Activated CD4-positive, alpha-beta T cell treated with anti-CD3 and anti-CD28 coated beads for 1 hour (primary cell): ENCODE measurements around the gene GPA33.

Experiments
- DNase-seq: peaks from one replicate; pipeline ENCODE4 v3.0.0-alpha.2; 2020

GPA33 gene

DNA sequence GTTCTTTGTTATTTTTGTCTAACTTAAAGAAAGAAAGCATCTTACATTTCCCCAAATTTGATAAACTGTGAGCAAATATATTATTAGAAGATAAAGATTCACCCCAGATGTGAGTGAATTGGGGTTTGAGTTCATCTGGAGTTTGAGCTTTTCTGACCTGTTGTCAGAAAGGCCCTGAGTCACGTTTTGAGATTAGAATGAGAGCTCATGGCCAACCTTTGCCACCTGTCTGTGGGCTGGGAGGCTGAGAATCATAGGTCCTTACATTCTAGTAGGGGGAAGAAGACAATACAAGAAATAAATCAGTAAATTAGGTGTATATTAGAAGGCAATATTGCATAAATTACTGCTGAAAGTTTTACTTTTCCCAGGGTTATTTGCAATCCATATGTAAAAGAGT is 26.0 kb upstream of the GPA33 start:
- no peak for DNase-seq

GRCh38 chr1:167115655-167116054 is 25.5 kb upstream of the GPA33 start:
- no peak for DNase-seq

DNA sequence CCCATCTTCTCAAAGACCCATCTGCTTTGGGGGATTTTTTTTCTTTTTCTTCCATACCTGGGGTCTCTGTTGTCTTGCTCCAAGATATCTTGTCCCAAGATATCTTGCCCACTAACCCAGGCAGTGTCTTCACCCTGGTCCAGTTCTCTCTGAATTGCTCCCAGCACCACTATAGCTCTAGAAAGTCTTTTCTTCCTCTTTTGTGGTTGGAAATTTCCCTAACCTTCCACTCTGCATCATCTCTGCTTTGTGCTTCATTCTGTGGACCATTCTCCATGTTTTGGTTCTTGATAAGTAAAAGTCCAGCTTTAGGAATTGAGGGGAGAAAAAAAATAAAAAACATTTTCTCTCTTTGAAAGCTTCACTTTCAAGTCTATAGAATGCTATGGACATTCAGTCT is 24.5 kb upstream of the GPA33 start:
- DNase-seq, result no peak

DNA sequence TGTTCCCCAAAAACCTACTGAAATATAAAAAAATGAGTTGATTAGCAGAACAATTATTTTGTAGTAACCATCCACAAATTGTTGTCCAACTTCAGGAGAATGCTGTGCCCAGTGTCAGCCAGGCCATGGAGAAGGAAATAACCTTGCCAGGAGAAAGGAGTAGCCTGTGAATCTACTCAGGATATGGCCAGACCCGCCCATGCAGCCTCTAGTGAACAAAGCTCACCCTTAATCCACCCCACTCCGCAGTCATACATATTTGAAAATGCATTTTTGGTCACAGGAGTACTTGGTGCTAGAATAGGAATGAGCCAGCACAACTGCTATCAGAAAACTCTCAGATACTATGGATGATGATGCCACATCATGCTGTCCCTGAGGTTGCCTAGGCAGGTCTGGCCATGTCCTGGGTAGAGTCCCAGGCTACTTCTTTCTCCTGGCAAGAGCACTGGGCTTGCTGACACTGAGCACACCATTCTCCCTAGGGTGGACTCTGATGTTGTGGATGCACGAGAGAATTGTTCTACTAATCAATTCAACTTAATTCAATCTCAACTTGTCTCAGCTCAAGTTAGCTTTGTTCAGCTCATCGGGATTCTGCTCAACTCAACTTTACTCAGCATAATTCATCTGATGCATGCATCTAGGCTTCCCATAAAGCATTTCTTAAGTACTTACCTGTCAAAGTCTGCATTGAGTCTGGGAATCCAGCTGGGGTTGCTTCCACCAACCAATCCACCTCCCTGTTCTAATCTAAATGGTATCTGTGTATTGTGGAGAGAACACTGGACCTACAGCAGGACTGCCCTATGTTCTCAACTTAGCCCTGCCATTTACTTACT is 21.9 kb upstream of the GPA33 start:
- DNase-seq, result no peak

DNA sequence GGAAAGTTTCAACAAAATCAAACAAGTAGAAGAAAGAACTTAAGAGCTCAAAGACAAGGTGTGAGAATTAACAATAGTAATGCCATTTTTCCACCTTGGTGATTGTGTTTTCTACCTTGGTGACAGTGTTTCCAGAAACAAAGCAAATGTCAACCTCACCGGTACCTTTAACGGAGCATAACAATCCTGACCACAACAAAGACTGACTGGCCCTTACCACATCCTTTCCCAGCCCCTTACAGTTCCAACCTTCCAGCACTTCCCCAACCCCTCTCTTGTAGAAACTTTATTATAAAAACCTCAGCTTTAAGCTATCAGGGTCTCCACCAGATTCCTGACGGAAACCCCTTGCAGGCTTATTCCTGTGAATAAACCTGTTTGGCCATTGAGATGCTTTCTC is 20.4 kb upstream of the GPA33 start:
- DNase-seq, result no peak

DNA sequence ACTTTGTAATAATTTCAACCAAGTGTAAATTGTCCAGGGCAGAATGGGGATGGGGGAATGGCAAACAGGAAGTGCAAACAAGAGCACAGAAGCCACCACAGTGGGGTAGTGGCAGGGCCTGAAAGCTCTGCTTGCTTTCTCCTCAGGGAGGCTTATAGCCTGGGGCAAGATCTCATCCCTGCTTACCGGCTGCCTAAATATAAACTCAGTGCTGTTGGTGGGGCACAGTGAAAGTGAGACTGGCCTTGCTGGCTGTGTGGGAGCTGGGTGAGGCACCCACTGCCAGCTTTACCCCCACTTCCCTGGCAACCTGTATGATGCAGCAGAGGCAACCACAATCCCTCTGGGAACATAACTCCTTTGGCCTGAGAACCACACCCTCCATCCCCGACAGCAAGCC is 18.9 kb upstream of the GPA33 start:
- no peak for DNase-seq

- no peak for DNase-seq
Observed at GRCh38 chr1:167107456-167107855, 17.3 kb upstream of the GPA33 start.

- no peak for DNase-seq
Observed at GRCh38 chr1:167106119-167106461, 15.9 kb upstream of the GPA33 start.

DNA sequence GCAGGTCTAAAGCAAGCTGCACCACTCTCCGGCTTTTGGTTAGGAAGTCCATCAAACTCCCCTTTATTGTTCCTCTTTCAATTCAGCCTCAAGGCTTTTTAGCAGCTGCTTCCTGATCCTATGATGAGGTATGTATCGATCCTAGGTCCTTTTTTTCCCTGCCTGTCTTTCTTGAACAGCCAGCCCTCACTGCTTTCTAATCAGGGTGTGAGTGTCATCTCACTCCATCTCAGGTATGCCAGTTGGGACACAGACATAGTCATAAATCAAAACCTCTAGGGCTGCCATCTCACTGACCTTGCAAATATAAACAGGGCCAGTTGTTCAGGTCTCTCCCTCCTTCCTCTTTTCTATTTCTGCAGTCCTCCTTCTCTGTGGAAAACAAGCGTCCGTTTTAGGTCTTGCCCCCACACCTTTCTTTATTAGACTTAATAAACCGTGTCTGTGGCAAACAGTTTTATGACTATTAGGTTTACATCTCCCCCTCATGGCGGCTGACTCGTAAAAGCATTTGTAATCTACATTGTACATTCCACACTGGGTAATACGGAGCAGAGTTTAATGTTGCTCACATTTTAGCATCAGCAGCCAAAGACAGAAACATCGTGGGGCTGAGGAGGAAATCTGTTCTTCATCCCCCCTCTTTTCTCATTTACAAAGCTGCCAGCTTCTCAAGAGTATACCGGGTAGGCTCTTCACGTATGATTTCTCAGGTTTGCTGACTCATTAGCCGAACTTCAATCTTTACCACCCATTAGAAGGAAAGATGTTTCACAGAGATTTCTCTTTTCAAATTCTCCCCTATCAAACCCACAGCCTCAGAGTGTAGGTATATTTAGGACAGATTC is 15.3 kb upstream of the GPA33 start:
- no peak for DNase-seq

- DNase-seq, result no peak
Observed at GRCh38 chr1:167104256-167104633, 14.1 kb upstream of the GPA33 start.

DNA sequence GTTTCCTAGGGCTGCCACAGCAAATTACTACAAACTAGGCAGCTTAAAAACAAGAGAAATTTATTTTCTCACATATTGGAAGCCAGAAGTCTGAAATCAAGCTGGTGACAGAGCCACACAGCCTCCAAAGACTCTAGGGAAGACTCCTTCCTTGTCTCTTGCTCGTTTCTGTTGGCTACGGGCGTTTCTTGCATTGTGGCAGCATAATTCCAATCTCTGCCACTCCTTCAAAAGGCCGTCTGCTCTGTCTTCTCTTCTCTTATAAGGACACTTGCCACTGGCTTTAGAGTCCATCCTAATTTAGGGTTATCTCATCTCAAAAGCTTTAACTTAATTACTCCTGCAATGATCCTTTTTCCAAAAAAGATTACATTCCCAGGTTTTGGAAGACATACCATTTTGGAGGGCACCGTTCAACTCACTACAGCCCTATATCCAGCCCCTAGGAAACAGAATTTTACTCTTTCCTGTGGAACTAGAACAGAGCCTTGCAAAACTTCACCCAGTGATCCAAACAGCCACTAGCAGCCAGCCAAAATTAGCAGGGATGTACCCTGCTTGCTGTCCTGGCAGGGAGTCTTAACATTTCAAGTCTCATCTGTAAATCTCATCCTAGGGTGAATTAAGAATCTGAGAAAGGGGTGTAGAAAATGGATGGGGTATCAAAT is 12.9 kb upstream of the GPA33 start:
- DNase-seq, result no peak

GRCh38 chr1:167101754-167102153 is 11.6 kb upstream of the GPA33 start:
- no peak for DNase-seq

GRCh38 chr1:167100730-167101129 is 10.6 kb upstream of the GPA33 start:
- no peak for DNase-seq

DNA sequence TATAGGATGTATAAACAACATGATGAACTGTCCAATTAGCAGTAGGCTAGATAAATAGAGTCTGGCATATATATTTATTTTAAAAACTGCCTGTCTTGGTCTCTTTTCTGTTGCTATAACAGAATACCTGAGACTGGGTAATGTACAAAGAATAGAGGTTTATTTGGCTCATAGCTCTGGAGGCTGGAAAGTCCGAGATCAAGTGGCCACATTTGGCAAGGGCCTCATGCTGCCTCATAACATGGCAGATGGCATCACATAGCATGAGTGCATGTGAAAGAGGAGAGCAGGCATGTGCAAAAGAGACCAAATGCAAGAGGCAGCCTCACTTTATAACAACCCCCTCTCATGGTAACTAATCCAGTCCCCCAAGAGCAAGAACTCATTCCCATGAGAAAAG is 9.7 kb upstream of the GPA33 start:
- DNase-seq, result no peak

GRCh38 chr1:167095368-167095767 is 5.2 kb upstream of the GPA33 start:
- no peak for DNase-seq

DNA sequence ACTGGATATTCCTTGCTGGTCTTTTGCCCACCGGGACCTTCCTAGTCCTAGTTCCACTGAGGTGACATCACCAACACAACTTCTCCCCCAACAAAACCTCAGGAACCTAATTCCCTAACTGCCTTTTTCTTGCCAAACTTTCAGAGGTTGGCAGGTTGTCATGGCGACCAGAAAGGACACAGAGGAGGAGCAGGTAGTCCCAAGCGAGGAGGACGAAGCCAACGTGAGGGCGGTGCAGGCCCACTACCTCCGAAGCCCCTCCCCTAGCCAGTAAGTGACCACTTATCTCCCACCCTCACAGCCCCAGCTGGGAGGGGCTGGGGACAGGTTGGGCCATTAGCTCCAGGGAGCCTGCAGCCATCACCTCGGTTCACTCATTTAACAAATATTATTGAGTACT is 4.5 kb upstream of the GPA33 start:
- no peak for DNase-seq

DNA sequence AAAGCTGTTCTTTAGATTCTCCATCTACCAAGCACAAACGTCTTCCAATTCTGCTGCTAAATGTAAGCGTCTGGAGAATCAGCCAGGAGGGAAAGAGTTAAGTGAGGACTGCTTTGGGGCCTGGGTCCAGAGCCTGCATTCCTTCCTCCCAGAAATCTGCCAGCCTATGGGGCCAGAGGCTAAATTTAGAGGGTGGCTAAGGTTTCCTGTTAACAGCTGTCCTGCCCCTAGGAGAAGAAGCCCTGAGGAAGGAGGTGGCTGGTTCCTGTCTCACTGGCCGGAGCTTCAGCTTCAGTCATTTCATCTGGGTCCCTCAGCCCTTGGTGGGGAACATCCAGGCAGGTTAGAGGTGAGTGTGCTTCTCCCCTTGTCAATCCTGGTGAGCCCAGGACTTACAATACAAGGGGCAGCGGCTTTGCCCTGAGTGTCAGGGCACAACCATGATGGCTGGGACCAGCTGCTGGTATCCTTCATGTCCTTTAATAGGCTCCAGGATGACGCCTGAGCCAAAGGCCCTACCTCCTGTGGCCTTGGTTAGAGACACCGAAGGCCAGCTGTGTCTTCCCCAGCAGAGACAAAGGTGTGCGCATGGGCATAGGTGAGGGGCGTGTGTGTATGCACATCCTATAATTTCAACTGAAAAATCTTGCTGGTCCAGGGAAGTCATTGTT is 3.8 kb upstream of the GPA33 start, which contains the start of gene STYXL2:
STYXL2 (plus strand) TSS at position 230 of the 671 bp plus-strand sequence. CDS start 775 bp downstream, outside the sequence.
- DNase-seq, result no peak

- DNase-seq, result no peak
Observed at GRCh38 chr1:167092653-167093052, 2.5 kb upstream of the GPA33 start.

- DNase-seq, result no peak
Observed at GRCh38 chr1:167089939-167090313, 251 bp downstream of the GPA33 start.

DNA sequence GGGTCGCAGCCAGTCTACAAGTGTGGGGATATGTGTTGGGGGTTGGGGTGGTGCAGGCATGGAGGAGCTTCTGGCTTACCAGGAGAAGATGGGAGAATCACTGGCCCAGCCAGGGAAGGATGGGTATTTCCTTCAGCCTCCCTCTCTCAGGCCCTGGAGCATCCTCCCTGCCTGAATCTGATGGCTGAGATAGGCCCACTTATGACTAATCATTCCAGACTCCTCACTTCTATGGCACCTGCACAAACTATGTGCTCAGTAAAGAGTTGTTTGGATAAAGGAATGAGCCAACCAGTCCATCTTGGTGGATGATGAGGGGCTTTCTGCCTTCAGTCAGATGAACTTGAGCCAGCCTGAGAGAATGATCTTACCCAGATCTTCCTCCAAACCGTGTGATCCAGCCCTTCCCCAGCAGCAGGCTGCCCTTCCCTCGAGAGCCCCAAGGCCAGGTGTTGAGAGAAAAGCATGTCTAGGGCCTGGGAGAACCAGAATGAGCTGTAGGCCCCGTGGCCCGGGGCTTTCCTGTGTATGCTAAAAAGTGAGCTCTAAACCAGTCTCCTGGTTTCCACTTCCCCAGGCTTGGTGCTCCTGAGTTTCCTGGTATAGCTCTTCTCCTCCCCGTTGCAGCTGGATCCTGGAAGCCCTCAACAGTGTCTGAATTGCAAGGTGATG is 1.3 kb downstream of the GPA33 start:
- DNase-seq, result no peak

- no peak for DNase-seq
Observed at GRCh38 chr1:167086768-167087167, 3.4 kb downstream of the GPA33 start.

GRCh38 chr1:167086033-167086432 is 4.1 kb downstream of the GPA33 start:
- no peak for DNase-seq

DNA sequence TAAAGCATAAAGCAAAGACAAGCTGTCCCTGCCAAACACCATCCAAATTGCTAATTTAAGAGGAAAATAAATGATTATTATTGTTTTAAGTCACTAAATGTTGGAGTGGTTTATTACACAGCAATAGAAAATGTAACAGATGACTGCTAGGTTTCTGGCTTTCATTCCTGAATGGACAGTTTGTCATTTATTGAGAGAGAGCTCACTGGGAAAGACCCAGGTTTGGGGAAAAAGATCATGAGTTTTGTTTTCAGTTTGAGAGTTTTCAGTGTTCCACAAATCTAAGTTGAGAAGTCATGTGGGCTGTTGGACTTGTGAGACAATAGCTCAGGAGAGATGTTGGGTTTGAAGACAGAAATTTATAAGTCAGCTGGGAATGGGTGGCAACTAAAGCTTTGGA is 5.4 kb downstream of the GPA33 start:
- DNase-seq, result no peak
